GM19452 (cell line): ENCODE results near the gene LMNTD2.

ENCODE experiments used
- ATAC-seq: cut with Tn5 transposase; IDR thresholded peaks from one replicate; pipeline ENCODE4 v1.9.1; 2021; ENCODE audit not compliant: unreplicated experiment

LMNTD2 gene, protein sequence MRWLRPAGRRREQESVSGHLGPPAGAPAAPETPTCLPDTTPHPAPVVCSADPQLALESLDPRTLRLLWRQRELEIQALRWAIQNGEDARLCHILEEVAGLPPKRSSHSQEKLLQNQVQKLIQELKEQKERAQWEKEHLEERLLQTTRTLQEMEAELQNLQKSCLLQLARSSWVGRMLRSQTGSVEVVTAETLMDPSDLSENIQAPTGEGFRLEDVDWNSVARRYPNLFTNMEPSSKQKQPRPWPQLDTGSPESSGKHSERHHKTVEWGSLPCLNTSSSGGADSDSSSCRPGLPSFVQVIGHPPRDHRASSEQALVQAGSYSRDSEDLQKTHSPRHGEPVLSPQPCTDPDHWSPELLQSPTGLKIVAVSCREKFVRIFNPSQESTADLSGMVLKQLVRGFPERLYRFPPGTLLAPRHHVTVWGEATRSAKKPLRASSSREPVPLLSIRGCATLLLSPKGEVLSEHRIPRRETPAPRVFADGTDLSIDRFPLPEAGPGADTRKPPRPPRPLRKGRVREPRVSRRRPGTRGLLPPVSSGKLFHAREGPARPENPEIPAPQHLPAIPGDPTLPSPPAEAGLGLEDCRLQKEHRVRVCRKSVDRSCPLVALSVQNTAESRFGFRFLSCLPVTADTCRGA

DNA sequence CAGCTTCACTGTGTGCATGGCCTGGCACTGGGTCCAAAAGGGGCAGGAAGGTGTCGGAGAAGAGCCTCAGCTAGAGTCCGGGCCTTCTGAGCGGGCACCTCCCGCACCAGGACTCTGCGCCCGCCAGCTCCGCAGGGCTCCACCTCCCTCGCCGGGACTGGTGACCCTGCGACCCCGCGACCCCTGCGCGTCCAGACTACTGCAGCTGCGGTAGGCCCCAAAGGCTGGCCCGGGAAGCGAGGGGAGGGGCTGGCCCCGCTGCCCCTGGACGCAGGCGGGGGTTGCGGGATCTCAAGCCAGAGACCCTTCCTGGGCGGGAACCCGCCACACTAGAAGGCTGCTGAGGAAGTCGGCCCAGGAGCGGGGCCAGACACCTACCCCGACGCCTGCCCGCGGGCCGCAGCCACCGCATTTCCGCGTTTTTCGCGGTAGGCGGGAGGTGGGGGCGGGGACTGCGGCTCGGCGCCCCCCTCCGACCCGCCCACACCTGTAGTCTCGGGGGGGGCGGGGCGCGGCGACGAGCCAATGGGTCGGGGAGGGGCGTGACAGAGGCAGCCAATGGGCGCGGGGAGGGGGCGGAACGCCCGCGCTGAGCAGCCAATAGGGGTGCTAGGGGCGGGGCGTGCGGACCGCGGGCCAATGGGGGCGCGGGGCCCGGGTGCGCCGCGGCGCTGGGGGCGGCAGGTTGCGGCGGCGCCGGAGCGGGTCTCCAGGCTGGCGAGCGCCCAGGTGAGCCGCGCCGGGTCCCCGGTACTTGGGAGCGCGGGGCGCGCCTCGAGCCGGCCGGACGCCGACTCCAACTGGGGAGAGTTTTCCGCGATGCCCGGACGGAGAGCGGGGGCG lies at the start of gene LMNTD2, which contains the start of gene RASSF7:
Gene LMNTD2 (minus strand): TSS at position 434 of the 843 bp plus-strand sequence. CDS start 22 bp downstream, at position 412.
Gene RASSF7 (plus strand): TSS at position 666 of the 843 bp plus-strand sequence. CDS start 799 bp downstream, outside the sequence.
- ATAC-seq, result peak; percentile 76

DNA sequence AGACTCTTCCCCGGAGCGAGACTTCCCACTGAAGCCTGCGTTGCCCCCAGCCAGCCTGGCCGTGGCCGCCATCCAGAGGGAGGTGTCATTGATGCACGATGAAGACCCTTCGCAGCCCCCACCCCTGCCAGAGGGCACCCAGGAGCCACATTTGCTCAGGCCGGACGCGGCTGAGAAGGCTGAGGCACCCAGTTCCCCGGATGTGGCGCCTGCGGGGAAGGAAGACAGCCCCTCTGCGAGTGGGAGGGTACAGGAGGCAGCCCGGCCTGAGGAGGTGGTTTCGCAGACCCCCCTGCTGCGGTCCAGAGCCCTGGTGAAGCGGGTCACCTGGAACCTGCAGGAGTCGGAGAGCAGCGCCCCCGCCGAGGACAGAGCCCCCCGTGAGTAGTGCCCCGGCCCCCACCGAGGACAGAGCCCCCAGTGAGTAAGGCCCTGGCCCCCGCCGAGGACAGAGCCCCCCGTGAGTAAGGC lies 48.8 kb upstream of the LMNTD2 start:
- no peak for ATAC-seq

DNA sequence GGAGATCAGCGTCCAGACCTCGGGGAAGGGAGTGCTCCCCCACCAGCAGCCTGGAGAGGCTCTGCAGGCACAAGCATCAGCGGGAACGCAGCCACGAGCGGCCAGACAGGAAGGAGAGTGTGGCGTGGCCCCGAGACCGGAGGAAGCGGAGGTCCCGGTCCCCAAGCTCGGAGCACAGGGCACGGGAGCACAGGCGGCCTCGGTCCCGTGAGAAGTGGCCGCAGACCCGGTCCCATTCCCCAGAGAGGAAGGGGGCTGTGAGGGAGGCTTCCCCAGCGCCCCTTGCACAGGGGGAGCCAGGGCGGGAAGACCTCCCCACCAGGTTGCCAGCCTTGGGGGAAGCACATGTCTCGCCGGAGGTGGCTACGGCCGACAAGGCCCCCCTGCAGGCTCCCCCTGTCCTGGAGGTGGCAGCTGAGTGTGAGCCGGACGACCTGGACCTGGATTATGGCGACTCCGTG lies 48.3 kb upstream of the LMNTD2 start:
- ATAC-seq, result no peak

DNA sequence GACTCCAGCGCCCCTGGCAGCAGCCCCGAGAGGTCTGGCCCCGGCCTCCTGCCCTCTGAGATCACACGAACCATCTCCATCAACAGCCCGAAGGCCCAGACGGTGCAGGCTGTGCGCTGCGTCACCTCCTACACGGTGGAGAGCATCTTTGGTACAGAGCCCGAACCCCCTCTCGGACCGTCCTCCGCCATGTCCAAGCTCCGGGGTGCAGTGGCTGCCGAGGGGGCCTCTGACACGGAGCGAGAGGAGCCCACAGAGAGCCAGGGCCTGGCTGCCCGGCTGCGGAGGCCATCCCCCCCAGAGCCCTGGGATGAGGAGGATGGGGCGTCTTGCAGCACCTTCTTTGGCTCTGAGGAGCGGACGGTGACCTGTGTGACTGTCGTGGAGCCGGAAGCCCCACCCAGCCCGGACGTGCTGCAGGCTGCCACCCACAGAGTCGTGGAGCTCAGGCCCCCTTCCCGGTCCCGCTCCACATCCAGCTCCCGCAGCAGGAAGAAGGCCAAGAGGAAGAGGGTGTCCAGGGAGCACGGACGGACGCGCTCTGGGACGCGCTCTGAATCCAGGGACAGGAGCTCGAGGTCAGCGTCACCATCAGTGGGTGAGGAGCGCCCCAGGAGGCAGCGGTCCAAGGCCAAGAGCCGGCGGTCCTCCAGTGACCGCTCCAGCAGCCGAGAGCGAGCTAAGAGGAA lies 47.6 kb upstream of the LMNTD2 start:
- no peak for ATAC-seq

DNA sequence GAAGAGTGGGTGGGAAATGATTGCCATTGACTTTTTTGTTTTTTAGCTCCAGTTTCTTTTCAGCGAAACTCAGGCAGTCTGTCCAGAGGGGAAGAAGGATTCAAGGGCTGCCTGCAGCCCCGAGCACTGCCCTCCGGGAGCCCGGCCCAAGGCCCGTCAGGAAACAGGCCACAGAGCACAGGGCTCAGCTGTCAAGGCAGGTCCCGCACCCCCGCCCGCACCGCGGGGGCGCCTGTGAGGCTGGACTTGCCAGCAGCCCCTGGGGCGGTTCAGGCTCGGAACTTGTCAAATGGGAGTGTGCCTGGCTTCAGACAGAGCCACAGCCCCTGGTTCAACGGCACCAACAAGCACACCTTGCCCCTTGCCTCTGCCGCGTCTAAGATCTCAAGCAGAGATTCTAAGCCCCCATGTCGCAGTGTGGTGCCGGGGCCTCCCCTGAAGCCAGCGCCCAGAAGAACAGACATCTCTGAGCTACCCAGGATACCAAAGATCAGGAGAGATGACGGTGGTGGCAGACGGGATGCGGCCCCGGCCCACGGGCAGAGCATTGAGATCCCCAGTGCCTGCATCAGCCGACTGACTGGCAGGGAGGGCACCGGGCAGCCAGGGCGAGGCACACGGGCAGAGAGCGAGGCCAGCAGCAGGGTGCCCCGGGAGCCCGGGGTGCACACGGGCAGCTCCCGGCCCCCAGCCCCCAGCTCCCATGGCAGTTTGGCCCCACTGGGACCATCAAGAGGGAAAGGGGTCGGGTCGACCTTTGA lies 46.7 kb upstream of the LMNTD2 start:
- ATAC-seq, result no peak

DNA sequence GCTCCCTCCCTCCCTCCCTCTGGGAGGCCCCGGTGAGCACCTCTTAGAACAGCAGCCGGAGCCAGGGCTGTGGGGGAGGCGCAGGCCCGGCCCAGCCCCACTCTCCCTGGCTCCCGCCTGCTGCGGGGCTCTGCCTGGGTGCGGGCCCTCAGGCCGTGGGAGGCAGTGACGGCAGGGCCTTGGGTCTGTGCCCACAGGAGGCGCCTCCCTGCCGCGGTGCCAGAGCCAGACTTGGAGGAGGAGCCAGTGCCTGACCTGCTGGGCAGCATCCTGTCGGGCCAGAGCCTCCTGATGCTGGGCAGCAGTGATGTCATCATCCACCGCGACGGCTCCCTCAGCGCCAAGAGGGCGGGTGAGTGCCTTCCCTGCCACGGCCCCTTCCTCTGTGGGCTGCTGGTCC lies 45.7 kb upstream of the LMNTD2 start:
- ATAC-seq, result no peak

DNA sequence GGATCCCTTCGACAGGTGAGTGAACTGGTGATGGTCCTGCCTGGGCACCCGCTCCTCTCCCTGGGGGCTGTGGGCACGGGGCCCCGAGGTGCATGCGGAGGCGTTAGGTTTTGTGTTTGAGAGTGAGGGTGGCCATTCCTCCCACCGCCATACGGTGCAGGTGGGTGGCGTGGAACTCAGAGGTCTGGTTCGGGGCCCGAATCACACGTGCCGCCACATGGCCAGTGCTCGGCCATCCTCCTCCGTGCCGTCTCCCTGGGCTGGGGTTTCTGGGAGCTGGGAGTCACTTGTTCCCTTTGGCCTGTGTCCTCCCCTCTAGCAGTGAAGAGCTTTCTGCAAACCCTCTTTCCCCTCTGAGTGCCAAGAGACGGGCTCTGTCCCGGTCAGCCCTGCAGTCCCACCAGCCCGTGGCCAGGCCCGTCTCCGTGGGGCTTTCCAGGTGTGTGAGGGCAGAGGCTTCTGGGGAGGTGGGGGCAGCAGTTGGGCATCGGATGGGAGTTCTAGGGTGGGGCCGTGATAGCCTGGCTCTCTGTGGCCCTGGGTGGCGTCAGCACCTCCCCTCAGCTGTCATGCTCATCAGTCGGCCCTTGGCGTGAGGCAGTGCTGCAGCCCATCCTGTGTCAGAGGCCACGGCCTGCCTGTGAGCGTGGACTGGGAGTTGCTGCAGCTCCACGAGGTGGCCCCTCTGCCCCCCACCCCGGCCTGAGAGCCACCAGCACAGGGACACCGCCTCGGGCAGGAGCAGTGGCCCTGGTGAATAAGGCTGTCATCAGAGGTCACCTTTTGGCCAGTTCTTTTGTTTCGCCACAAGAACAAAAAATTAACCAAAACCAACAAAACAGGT lies 45.0 kb upstream of the LMNTD2 start:
- ATAC-seq, result no peak

DNA sequence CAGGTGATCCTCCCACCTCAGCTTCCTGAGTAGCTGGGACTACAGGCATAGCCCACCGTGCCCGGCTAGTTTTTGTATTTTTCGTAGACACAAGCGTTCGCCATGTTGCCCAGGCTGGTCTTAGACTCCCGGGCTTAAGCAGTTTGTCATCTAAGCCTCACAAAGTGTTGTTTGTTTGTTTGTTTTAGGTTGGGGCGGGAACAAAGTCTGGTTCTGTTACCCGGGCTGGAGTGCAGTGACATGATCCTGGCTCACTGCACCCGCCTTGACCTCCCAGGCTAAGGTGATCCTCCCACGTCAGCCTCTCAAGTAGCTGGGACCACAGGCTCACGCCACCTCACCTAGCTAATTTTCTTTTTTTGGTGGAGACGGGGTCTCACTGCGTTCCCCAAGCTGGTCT lies 42.6 kb upstream of the LMNTD2 start:
- ATAC-seq, result no peak

DNA sequence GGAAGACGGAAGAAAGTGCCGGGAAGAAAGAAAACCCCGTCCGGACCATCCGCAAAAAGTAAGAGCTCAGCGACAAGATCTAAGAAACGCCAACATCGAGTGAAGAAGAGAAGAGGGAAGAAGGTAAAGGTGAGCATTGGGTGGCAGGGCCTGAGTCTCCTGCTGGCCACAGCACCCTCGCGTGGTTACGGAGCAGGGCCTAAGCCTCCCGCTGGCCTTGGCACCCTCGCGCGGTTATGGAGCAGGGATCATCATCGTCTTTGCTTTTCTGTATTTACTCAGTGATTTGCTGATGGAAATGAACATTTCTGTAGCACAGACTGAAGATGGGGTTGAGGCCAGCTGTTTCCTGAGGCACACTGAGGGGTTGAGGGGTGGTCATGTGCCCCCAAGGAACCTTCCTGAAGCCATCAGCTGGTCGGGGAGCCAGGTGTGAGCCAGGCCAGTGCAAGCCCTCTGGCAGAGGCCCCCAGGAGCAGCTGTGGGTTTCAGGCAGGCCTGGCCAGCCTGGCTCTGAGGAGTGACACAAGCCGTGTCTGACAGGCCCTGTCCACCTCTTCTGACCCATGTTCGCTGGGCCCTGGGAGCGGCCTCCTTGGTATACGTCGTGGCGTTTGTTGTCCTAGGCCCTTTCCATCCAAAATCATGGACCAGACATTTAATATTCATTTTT lies 41.2 kb upstream of the LMNTD2 start:
- no peak for ATAC-seq

DNA sequence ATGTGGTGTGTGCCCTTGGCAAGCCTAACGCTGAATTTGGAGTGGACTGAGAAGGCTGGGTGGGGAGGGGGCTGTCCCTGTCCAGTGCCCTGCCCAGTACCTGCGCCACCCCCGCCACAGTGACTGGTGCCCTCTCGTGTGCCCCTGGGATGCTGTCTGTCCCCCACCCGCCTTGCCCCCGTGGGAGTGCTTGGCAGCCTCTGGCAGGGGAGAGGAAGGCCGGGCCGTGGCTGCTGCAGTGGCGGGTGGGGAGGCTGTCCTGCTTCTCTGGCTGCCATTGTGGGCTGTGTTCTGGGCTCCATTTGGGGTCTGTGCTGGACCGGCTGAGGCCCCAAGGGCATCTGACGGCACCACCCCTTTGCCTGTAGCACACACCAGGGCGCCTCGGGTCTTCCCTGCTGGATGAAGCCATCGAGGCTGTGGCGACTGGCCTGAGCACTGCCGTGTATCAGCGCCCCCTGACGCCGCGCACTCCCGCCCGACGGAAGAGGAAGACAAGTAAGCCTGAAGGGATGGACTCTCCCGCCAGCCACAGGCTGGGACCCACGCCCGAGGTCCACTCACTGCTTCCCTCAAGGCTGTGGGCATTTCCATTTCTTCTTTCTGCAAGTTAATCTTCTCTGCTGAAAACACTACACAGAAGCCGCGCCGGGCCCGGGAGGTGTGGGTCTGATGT lies 37.6 kb upstream of the LMNTD2 start:
- no peak for ATAC-seq

DNA sequence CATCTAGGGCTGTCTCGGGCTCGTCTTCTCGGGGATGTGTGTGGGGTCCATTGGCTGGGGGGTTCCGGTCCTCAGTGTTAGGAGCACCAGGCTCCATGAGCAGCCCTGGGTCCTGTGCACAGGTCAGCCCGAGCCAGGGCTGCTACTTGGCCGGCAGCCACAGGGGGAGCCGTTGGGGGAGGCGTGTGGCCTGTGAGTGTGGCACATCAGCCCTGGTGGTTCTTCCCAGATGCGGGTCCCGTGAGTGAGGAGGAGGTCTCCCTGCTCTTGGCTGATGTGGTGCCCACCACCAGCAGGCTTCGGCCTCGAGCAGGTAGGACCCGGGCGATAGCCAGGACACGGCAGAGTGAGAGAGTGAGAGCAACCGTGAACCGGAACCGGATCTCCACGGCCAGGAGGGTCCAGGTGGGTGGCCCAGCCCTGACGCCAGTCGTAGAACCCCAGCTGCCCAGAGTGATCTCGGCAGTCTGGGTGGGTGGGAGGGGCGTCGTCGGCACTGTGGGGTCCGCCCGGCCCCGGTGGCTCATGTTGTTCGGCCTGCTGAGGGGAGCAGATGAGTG lies 36.7 kb upstream of the LMNTD2 start:
- ATAC-seq, result no peak

DNA sequence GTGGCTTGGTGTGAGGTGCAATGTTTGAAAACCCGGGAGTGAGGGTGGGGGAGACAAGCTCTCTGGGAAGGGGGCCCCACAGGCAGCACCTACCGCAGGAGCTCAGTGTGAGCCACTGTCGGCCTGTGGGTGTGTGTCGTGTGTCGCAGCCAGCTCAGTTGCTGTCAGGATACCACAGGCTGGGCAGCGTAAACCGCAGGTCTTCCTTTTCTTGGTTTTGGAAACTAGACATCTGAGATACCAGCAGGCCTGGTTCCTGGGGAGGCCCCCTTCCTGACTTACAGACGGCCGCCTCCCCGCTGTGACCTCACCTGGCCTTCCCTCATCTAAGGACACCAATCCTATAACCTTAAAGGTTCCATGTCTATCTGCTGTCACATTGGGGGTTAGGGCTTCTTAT lies 35.8 kb upstream of the LMNTD2 start:
- no peak for ATAC-seq

DNA sequence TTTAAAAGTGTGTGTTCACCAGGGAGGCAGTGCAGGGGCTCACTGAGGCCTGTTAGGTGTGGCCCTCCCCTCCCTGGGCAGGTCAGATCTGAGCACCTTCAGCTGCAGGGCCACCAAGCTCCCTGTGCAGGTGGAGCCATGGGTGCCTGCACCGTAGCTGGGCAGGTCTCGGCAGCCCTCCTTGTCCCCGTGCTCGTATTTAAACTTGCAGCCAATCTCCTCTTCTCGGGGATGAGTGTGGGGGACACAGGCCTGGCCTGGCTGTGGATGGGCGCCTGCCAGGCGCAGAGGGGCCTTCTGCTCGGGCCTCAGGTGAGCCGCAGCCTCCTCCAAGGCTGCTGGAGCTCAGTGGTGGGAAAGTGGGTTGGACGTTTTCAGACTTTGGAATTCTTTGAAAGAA lies 34.9 kb upstream of the LMNTD2 start:
- no peak for ATAC-seq

DNA sequence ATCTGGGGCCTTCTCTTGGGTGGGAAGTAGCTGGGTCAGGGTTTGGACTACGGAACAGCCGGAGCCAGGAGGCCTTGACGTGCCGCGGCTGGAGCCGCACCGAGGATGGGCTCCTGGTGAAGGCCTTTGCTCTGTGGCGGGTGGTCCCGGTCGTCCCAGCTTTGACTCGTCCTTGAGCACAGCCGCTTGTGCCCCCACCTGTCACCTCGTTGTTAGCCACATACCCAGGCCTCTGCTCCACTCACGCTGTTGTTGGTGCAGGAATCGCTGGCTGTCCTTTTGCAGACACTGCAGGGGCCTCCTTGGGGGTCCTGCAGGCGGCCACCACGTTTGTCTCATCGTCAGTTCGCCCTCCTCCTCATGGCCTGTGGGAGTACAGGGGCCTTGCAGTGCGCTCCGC lies 32.8 kb upstream of the LMNTD2 start:
- ATAC-seq, result no peak

DNA sequence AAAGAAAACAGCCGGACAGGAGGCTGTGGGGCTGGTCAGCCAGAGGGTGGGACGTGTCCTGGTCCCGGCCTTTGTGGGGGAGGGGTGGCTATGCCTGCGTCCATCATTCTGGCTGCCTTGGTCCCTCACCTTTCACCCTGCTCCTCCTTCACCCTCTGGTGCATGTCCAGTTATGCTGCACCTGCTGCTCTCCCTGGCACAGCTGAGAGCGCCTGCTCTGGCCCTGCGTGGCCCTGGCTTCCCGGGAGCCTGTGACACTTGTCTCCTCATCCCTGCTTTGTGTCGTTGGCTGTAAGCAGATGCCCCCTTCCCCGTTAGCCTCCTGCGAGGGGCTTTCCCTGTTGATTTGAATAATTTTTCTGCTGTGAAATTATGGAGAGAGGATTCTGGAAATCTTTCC lies 32.4 kb upstream of the LMNTD2 start:
- no peak for ATAC-seq

DNA sequence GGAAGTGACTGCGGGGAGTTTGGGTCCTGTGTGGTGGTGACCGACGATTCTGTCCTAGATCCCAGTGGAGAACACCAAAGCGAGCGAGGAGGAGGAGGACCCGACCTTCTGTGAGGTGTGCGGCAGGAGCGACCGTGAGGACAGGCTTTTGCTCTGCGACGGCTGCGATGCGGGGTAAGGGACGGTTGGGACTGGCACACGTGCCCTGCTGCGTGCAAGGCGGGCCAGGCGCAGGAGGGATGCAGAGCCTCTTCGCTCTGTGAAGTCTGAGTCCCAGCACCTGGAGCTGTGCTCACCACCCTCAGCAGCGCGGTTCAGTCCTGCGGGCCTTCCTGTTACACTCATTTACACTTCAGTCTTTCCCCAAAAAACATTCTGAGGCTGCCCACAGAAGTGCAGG lies 32.0 kb upstream of the LMNTD2 start:
- no peak for ATAC-seq

DNA sequence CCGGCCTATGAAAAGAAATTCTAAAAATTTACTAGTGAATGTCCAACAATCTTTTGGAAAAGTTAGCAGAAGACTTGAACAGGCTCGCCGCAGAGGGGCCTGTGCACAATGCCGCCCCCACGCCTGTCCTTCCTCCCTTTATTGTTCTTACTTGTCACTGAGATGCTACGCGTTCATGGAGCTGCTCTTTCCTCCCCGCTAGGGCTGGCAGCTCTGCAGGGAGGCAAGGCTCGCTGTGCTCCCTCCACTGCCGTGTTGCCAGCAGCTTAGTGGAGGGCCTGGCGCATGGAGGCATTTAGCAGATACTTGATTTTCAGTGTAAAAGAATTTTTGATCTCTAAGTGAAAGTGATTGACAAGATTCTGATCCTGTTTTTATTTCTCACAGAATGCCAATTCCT lies 30.5 kb upstream of the LMNTD2 start:
- no peak for ATAC-seq

DNA sequence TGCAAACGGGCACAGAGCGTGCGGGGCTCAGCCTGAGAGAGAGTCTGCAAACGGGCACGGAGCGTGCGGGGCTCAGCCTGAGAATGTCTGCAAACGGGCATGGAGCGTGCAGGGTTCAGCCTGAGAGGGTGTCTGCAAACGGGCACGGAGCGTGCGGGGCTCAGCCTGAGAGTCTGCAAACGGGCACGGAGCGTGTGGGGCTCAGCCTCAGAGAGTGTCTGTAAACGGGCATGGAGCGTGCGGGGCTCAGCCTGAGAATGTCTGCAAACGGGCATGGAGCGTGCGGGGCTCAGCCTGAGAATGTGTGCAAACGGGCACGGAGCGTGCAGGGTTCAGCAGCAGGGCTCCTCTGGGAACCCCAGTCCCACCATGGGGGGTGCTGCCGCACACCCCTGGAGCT lies 29.3 kb upstream of the LMNTD2 start:
- no peak for ATAC-seq
